Measurements from ENCODE around the gene MC1R.

DNA sequence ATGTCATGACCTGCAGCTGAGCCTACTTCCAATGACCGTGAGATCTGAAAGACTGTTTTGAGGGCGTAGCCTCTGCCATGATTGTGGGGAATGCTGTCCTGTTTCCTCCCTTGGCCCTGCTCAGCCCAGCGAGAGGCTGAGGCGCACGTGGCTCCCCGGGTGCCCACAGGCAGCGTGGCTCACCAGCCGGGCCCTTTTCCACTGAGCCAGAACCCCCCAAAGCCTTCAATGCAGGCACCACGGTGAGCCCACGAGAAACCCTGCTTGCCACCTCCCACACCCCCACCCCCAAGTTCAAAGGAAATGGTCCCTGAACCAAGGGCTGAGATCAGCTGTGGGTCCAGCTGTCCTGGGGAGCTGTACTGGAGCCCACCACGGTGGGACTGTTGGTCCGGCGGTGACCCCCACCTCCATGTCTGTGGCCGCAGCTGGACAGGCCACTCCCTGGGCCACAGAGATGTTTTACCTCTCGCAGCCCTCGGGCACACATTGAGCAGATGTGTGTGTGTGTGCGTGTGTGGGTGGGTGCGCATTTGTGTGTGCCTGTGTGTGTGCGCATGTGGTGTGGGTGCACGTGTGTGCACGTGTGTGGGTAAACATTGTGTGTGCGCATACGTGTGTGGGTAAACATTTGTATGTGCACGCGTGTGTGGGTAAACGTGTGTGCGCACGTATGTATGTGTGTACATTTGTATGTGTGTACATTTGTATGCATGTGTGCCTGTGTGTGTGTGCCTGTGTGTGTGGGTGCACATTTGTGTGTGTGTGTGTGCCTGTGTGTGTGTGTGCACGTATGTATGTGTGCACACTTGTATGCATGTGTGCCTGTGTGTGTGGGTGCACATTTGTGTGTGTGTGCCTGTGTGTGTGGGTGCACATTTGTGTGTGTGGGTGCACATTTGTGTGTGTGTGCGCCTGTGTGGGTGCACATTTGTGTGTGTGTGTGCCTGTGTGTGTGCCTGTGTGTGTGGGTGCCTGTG, 5.0 kb upstream of the MC1R start:
- TF ChIP-seq, protein P1, sequence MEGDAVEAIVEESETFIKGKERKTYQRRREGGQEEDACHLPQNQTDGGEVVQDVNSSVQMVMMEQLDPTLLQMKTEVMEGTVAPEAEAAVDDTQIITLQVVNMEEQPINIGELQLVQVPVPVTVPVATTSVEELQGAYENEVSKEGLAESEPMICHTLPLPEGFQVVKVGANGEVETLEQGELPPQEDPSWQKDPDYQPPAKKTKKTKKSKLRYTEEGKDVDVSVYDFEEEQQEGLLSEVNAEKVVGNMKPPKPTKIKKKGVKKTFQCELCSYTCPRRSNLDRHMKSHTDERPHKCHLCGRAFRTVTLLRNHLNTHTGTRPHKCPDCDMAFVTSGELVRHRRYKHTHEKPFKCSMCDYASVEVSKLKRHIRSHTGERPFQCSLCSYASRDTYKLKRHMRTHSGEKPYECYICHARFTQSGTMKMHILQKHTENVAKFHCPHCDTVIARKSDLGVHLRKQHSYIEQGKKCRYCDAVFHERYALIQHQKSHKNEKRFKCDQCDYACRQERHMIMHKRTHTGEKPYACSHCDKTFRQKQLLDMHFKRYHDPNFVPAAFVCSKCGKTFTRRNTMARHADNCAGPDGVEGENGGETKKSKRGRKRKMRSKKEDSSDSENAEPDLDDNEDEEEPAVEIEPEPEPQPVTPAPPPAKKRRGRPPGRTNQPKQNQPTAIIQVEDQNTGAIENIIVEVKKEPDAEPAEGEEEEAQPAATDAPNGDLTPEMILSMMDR (IDR thresholded peaks at IDR 0.05; ENCODE audit: borderline replicate concordance, extremely low read depth, low read length, poor library complexity, severe bottlenecking), result no peak
- no peak for TF ChIP-seq EZH2 (IDR thresholded peaks at IDR 0.05; ENCODE audit: borderline replicate concordance, low read depth, low read length, severe bottlenecking)

Measured in DND-41 (cell line).